HCT116 (cell line): ENCODE data around the gene ABHD1. TPM values are rescaled to one million over a fixed set of nuclear protein-coding genes. Genes with fewer than 3 reads are reported as not detected.

ENCODE experiments used
- ATAC-seq: fragments of 200-7000 bp; cut with Tn5 transposase; 2 replicates; pipeline ENCODE4 v1.9.1; 2020; ENCODE audit warnings: mild to moderate bottlenecking, moderate library complexity
- BruUV-seq: library from RNA; stranded (reverse); fragments of 400-500 nt; replicated peaks from 2 replicates; lab custom pipeline; 2021; lab: Mats Ljungman, UMichigan
- CTCF ChIA-PET: fragments of 300-600 bp; sonication (Branson Sonifier 250); formaldehyde crosslinking; loops from one replicate; lab custom pipeline; 2021; ENCODE audit warnings: antibody characterized with exemption; lab: Charles Lee
- POLR2A ChIA-PET: fragments of 300-600, 350-600 bp; sonication (Branson Sonifier 250); formaldehyde crosslinking; loops from one replicate; lab custom pipeline; 2021; ENCODE audit warnings: antibody characterized with exemption; lab: Charles Lee
- RAD21 ChIA-PET, 2 experiments: fragments of 300-600 bp; sonication (Branson Sonifier 250); formaldehyde crosslinking; loops; one replicate each; lab custom pipeline; 2023; ENCODE audit warnings: low total read pairs in 2 of 2; ENCODE audit not compliant: uncharacterized antibody in 2 of 2, unreplicated experiment in 2 of 2, low non-redundant PET in 1 of 2; lab: Charles Lee
- DNase-seq: peaks from one replicate; pipeline ENCODE4 v3.0.0-alpha.2; 2010; ENCODE audit warnings: low read depth, low spot score
- H2AFZ ChIP-seq: fragments of 200-600 bp; shearing (Covaris generic), sonication (generic); 2 replicates; pipeline ENCODE4 v1.6.1; 2017; ENCODE audit warnings: low read depth, mixed run types, mixed read lengths, antibody characterized with exemption, low read length; ENCODE audit not compliant: poor library complexity, severe bottlenecking
- H3K27ac ChIP-seq: 2 replicates; pipeline ENCODE4 v1.5.1; 2012; ENCODE audit warnings: low read depth, low read length
- H3K27me3 ChIP-seq: fragments of 200-600 bp; sonication (generic); 2 replicates; pipeline ENCODE4 v1.6.1; 2016; ENCODE audit warnings: mixed run types, low read length, mixed read lengths; ENCODE audit not compliant: insufficient read depth
- H3K36me3 ChIP-seq, 2 experiments: fragments of 200-500 bp in 1 of 2; fragments of 200-600 bp in 1 of 2; sonication (Bioruptor generic) in 1 of 2; sonication (generic) in 1 of 2; 2 replicates each; pipeline versions ENCODE4 v1.5.1 to v1.6.1; 2014 to 2016; ENCODE audit warnings: low read length in 2 of 2, inconsistent platforms in 1 of 2, mixed read lengths in 1 of 2, mixed run types in 1 of 2; ENCODE audit not compliant: insufficient read depth in 2 of 2, control insufficient read depth in 1 of 2
- H3K4me1 ChIP-seq, 2 experiments: fragments of 200-600 bp in 1 of 2; sonication (generic) in 1 of 2; 2 replicates each; pipeline versions ENCODE4 v1.5.1 to v1.6.1; 2012 to 2017; ENCODE audit warnings: low read length in 2 of 2, inconsistent platforms in 1 of 2, mild to moderate bottlenecking in 1 of 2, mixed read lengths in 1 of 2, mixed run types in 1 of 2, moderate library complexity in 1 of 2; ENCODE audit not compliant: insufficient read depth in 2 of 2, control insufficient read depth in 1 of 2
- H3K4me2 ChIP-seq: fragments of 200-600 bp; sonication (generic); 2 replicates; pipeline ENCODE4 v1.6.1; 2017; ENCODE audit warnings: mixed run types, low read length, mixed read lengths
- H3K4me3 ChIP-seq, 2 experiments: fragments of 200-600 bp in 1 of 2; sonication (generic) in 1 of 2; replicated peaks in 1 of 2; 2 replicates each; pipeline ENCODE4 v1.5.1; 2011 to 2016; ENCODE audit warnings: low read length in 2 of 2, control low read depth in 1 of 2, low read depth in 1 of 2, mild to moderate bottlenecking in 1 of 2, mixed read lengths in 1 of 2, mixed run types in 1 of 2
- H3K79me2 ChIP-seq: fragments of 200-600 bp; sonication (generic); 2 replicates; pipeline ENCODE4 v1.6.1; 2017; ENCODE audit warnings: mild to moderate bottlenecking, mixed run types, low read length, moderate library complexity, mixed read lengths; ENCODE audit not compliant: insufficient read depth
- H3K9ac ChIP-seq: fragments of 200-600 bp; sonication (generic); 2 replicates; pipeline ENCODE4 v1.6.1; 2016; ENCODE audit warnings: low read length, mixed read lengths
- H3K9me2 ChIP-seq: fragments of 200-600 bp; sonication (generic), shearing (Covaris generic); 2 replicates; pipeline ENCODE4 v1.6.1; 2017; ENCODE audit warnings: mixed run types, mild to moderate bottlenecking, moderate library complexity; ENCODE audit not compliant: insufficient read depth
- H3K9me3 ChIP-seq, 2 experiments: fragments of 200-500 bp in 1 of 2; fragments of 200-600 bp in 1 of 2; sonication (Bioruptor generic) in 1 of 2; sonication (generic) in 1 of 2; 2 replicates each; pipeline ENCODE4 v1.6.1; 2014 to 2017; ENCODE audit warnings: low read length in 2 of 2, mixed read lengths in 2 of 2, inconsistent platforms in 1 of 2, low read depth in 1 of 2, mild to moderate bottlenecking in 1 of 2, mixed run types in 1 of 2, moderate library complexity in 1 of 2; ENCODE audit not compliant: control insufficient read depth in 1 of 2, insufficient read depth in 1 of 2
- H4K20me1 ChIP-seq: fragments of 200-600 bp; sonication (generic), shearing (Covaris generic); 2 replicates; pipeline ENCODE4 v1.6.1; 2017; ENCODE audit warnings: mixed run types, mild to moderate bottlenecking, moderate library complexity; ENCODE audit not compliant: insufficient read depth
- EGR1 ChIP-seq: IDR thresholded peaks from 2 replicates; pipeline ENCODE4 v1.6.1; 2012; ENCODE audit warnings: low read depth
- JUND ChIP-seq: IDR thresholded peaks from 2 replicates; pipeline ENCODE4 v1.6.1; 2012
- POLR2A ChIP-seq: IDR thresholded peaks from 2 replicates; pipeline ENCODE4 v1.7.0; 2011; ENCODE audit warnings: borderline replicate concordance; ENCODE audit not compliant: insufficient read depth, insufficient read length; ENCODE audit errors: extremely low read depth
- SIN3A ChIP-seq: IDR thresholded peaks from 2 replicates; pipeline ENCODE4 v1.6.1; 2012; ENCODE audit warnings: low read depth
- YY1 ChIP-seq: IDR thresholded peaks from 2 replicates; pipeline ENCODE4 v1.6.1; 2011; ENCODE audit warnings: low read length, low read depth, moderate library complexity, mild to moderate bottlenecking; ENCODE audit not compliant: insufficient replicate concordance; ENCODE audit errors: extremely low read depth
- ZFX ChIP-seq: fragments of 450-650 bp; IDR thresholded peaks from 2 replicates; pipeline ENCODE4 v1.6.1; 2017
- ZNF274 ChIP-seq: fragments of 200-500 bp; sonication (Bioruptor generic); IDR thresholded peaks from 2 replicates; pipeline ENCODE4 v1.6.1; 2014; ENCODE audit warnings: mild to moderate bottlenecking, low read depth, low read length, inconsistent platforms
- intact Hi-C: fragments of 100-400 bp; cut with micrococcal nuclease; formaldehyde crosslinking; loops from 2 replicates; pipeline ENCODE4 v1.10.0; 2022
- total RNA-seq: library from RNA; stranded (reverse); gene quantifications from one replicate; pipeline ENCODE4 v1.2.1, GENCODE V29; 2021; ENCODE audit not compliant: unreplicated experiment
- TF ChIP-seq, protein P1 (sequence below): IDR thresholded peaks from 2 replicates; pipeline ENCODE4 v1.6.1; 2011; ENCODE audit warnings: mild to moderate bottlenecking, low read length, moderate library complexity; ENCODE audit not compliant: insufficient replicate concordance; ENCODE audit errors: extremely low read depth
- TF ChIP-seq, protein P2 (sequence below), 3 experiments: fragments of 200-600 bp in 1 of 3; sonication (generic) in 1 of 3; IDR thresholded peaks in 2 of 3; conservative IDR thresholded peaks in 1 of 3; 2 replicates each; pipeline ENCODE4 v1.5.1; 2012 to 2017; ENCODE audit warnings: low read depth in 2 of 3, low read length in 2 of 3, antibody characterized with exemption in 1 of 3, borderline replicate concordance in 1 of 3, control low read depth in 1 of 3, mild to moderate bottlenecking in 1 of 3, mixed read lengths in 1 of 3, mixed run types in 1 of 3, moderate library complexity in 1 of 3; ENCODE audit not compliant: insufficient read depth in 1 of 3

Gene ABHD1
- total RNA-seq, 1 experiment from 2014 or later = not detected

DNA sequence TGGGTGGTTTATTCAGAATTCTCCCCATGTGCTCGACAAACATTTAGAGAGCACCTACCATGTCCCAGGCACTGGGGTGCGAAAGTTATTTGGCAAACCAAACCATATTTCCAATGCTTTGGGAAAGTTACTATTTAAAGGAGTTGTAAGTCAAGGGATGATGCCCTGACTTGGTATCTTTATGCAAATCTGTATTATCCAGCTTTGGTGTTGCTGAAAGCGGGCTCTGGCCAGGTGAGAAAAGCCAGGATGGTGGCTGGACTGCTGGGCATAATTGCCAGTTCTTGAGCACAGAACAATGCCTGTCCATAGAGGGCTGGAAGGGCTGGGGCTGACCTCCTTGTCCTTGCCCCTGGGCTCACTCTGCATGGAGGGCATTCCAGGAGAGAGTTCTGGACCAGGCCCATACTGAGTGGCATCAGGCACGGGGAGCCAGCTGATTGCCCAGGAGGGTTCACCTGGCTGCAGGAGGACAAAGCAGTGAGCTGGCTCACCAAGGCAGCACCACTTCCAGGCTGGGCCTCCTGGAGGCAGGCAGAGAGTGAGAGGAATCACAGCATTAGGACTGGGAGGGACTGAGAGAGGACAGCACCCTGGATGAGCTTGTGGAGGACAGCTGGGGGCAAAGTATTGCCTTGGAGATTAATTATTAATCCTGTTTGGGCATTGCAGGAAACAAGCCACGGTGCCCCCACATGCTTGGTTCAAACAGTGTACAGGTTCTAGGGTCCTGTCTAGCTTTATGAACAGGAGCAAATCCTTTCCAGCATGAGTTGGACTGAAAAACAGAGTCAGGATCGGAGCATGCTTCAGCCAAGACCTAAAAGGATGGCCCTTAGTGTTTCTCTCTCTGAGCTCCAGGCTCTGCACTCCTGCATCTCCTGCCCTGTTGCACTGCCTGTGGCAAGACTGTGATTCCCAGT lies 29.9 kb upstream of the ABHD1 start:
- Histone ChIP-seq H3K4me3 (no peak overlapping the region), H3K9ac (no peak overlapping the region), H3K9me3 (no peaks in the 10 kb centered on the region), H3K4me1 (peaks cover 0 to 9% of the 10 kb centered on the region in 2 experiments; a peak in 1 of 4 replicates), H3K4me2 (no peak overlapping the region), H3K27me3 (no peaks in the 10 kb centered on the region), H3K27ac (no peak overlapping the region), H4K20me1 (no peaks in the 10 kb centered on the region), H2AFZ (no peak overlapping the region), H3K36me3 (no peaks in the 10 kb centered on the region), H3K9me2 (no peaks in the 10 kb centered on the region), H3K79me2 (no peaks in the 10 kb centered on the region)
- POLR2A ChIA-PET = no interaction called here
- CTCF ChIA-PET = no interaction called here
- TF ChIP-seq JUND = no peak
- no peak for TF ChIP-seq EGR1
- no peak for TF ChIP-seq SIN3A
- TF ChIP-seq ZNF274 = no peak
- TF ChIP-seq, protein P1, sequence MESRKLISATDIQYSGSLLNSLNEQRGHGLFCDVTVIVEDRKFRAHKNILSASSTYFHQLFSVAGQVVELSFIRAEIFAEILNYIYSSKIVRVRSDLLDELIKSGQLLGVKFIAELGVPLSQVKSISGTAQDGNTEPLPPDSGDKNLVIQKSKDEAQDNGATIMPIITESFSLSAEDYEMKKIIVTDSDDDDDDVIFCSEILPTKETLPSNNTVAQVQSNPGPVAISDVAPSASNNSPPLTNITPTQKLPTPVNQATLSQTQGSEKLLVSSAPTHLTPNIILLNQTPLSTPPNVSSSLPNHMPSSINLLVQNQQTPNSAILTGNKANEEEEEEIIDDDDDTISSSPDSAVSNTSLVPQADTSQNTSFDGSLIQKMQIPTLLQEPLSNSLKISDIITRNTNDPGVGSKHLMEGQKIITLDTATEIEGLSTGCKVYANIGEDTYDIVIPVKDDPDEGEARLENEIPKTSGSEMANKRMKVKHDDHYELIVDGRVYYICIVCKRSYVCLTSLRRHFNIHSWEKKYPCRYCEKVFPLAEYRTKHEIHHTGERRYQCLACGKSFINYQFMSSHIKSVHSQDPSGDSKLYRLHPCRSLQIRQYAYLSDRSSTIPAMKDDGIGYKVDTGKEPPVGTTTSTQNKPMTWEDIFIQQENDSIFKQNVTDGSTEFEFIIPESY = no peak
- TF ChIP-seq, protein P2, sequence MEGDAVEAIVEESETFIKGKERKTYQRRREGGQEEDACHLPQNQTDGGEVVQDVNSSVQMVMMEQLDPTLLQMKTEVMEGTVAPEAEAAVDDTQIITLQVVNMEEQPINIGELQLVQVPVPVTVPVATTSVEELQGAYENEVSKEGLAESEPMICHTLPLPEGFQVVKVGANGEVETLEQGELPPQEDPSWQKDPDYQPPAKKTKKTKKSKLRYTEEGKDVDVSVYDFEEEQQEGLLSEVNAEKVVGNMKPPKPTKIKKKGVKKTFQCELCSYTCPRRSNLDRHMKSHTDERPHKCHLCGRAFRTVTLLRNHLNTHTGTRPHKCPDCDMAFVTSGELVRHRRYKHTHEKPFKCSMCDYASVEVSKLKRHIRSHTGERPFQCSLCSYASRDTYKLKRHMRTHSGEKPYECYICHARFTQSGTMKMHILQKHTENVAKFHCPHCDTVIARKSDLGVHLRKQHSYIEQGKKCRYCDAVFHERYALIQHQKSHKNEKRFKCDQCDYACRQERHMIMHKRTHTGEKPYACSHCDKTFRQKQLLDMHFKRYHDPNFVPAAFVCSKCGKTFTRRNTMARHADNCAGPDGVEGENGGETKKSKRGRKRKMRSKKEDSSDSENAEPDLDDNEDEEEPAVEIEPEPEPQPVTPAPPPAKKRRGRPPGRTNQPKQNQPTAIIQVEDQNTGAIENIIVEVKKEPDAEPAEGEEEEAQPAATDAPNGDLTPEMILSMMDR (IDR thresholded peaks at IDR 0.05 in 2 of 3, conservative IDR thresholded peaks at IDR 0.05 in 1 of 3; ENCODE audit: borderline replicate concordance in 1 of 3, insufficient read depth in 1 of 3, low read depth in 2 of 3, low read length in 2 of 3) = no peak
- no peak for TF ChIP-seq ZFX
- TF ChIP-seq POLR2A = no peak
- TF ChIP-seq YY1 = no peak
- RAD21 ChIA-PET = no interaction called here
- intact Hi-C loops = no loop called here
- DNase-seq = no peak
- no peak for ATAC-seq
- BruUV-seq = no TSS peak
